PC-9 (cell line): ENCODE measurements around the gene SLC24A1. TPM values are rescaled to one million over a fixed set of nuclear protein-coding genes. Genes with fewer than 3 reads are reported as not detected.

Experiments used
- BruUV-seq: library from RNA; stranded (reverse); fragments of 400-500 nt; replicated peaks from 2 replicates; lab custom pipeline; 2021; lab: Mats Ljungman, UMichigan
- CTCF ChIA-PET: fragments of 300-600 bp; sonication (Branson Sonifier 250); formaldehyde crosslinking; loops from one replicate; lab custom pipeline; 2022; ENCODE audit warnings: antibody characterized with exemption; lab: Charles Lee
- POLR2A ChIA-PET: fragments of 300-600 bp; sonication (Branson Sonifier 250); formaldehyde crosslinking; loops from one replicate; lab custom pipeline; 2022; ENCODE audit warnings: antibody characterized with exemption; ENCODE audit not compliant: unreplicated experiment; lab: Charles Lee
- DNase-seq, 2 experiments: peaks; one replicate each; pipeline versions ENCODE4 v3.0.0 to v3.0.0-alpha.2; 2015 to 2022; ENCODE audit warnings: mixed read lengths in 1 of 2
- H2AFZ ChIP-seq: fragments of 200-600 bp; sonication (generic); 2 replicates; pipeline ENCODE4 v1.8.1; 2017; ENCODE audit warnings: antibody characterized with exemption
- H3F3A ChIP-seq: fragments of 200-600 bp; sonication (generic); 2 replicates; pipeline ENCODE4 v1.8.1; 2017; ENCODE audit warnings: antibody characterized with exemption, mild to moderate bottlenecking, low read depth; ENCODE audit not compliant: insufficient read depth
- H3K27ac ChIP-seq: fragments of 200-600 bp; sonication (generic); 2 replicates; pipeline ENCODE4 v1.6.1; 2016; ENCODE audit warnings: mixed run types
- H3K27me3 ChIP-seq: fragments of 200-600 bp; sonication (generic); 2 replicates; pipeline ENCODE4 v1.6.1; 2016; ENCODE audit warnings: low read depth, mixed run types; ENCODE audit not compliant: insufficient read depth
- H3K36me3 ChIP-seq: fragments of 200-600 bp; sonication (generic); 2 replicates; pipeline ENCODE4 v1.6.1; 2016; ENCODE audit warnings: low read depth, mixed run types
- H3K4me1 ChIP-seq: fragments of 200-600 bp; sonication (generic); replicated peaks from 2 replicates; pipeline ENCODE4 v1.6.1; 2016; ENCODE audit warnings: mixed run types; ENCODE audit not compliant: insufficient read depth
- H3K4me2 ChIP-seq: fragments of 200-600 bp; sonication (generic); 2 replicates; pipeline ENCODE4 v1.6.1; 2017; ENCODE audit warnings: mixed run types
- H3K4me3 ChIP-seq: fragments of 200-600 bp; sonication (generic); 2 replicates; pipeline ENCODE4 v1.6.1; 2016; ENCODE audit warnings: mixed run types
- H3K79me2 ChIP-seq: fragments of 200-600 bp; sonication (generic); 2 replicates; pipeline ENCODE4 v1.6.1; 2017; ENCODE audit warnings: low read depth, mixed run types
- H3K9me2 ChIP-seq: fragments of 200-600 bp; sonication (generic); 2 replicates; pipeline ENCODE4 v1.8.1; 2017; ENCODE audit warnings: mild to moderate bottlenecking; ENCODE audit not compliant: insufficient read depth
- H3K9me3 ChIP-seq: fragments of 200-600 bp; sonication (generic); 2 replicates; pipeline ENCODE4 v1.8.1; 2016; ENCODE audit warnings: low read depth; ENCODE audit not compliant: insufficient read depth
- H4K20me1 ChIP-seq: fragments of 200-600 bp; sonication (generic); 2 replicates; pipeline ENCODE4 v1.8.1; 2017; ENCODE audit not compliant: insufficient read depth
- EZH2 ChIP-seq: fragments of 200-600 bp; sonication (generic); IDR thresholded peaks from 2 replicates; pipeline ENCODE4 v1.8.0; 2017; ENCODE audit warnings: antibody characterized with exemption, low read depth
- intact Hi-C: fragments of 100-400 bp; cut with micrococcal nuclease; formaldehyde crosslinking; loops from one replicate; pipeline ENCODE4 v1.10.0; 2022; ENCODE audit not compliant: unreplicated experiment
- total RNA-seq: library from RNA; stranded (reverse); gene quantifications from 2 replicates; pipeline ENCODE4 v1.2.3, GENCODE V29; 2021
- TF ChIP-seq, protein P1 (sequence below): fragments of 200-600 bp; sonication (generic); conservative IDR thresholded peaks from 2 replicates; pipeline ENCODE4 v1.6.1; 2017; ENCODE audit warnings: mixed run types, antibody characterized with exemption, mild to moderate bottlenecking, moderate library complexity

The SLC24A1 gene
- total RNA-seq, 1 experiment from 2014 or later: 22.5 TPM

DNA sequence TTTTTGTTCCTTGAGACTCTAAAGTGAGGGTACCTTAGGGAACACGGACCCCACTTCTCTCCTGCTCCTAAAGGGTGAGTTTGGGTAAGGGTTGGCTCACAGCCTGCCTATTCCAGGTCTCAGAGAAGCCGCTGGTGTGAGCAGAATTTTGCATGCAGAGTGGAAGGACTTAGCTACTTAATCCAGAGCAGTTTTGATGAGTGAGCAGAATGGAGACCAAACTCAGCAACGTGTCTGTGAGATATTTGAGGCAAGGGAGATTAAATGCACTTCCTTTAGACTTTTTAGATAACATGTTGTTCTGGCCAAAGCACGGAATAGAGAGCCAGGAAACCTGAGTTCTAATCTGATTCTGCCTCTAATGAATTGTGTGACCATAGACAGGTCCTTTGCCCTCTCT, 5.1 kb downstream of the SLC24A1 start:
- H3K27ac ChIP-seq: no peak overlapping the region
- H3K27me3 ChIP-seq: no peaks in the 10 kb centered on the region
- H3K4me1 ChIP-seq: no peaks in the 10 kb centered on the region
- H3K36me3 ChIP-seq: no peaks in the 10 kb centered on the region
- H3K9me3 ChIP-seq: no peaks in the 10 kb centered on the region
- H3K79me2 ChIP-seq: no peaks in the 10 kb centered on the region
- no peaks in the 10 kb centered on the region for H4K20me1 ChIP-seq
- no TSS peak for BruUV-seq
- H3K4me2 ChIP-seq: no peak overlapping the region
- TF ChIP-seq, protein P1, sequence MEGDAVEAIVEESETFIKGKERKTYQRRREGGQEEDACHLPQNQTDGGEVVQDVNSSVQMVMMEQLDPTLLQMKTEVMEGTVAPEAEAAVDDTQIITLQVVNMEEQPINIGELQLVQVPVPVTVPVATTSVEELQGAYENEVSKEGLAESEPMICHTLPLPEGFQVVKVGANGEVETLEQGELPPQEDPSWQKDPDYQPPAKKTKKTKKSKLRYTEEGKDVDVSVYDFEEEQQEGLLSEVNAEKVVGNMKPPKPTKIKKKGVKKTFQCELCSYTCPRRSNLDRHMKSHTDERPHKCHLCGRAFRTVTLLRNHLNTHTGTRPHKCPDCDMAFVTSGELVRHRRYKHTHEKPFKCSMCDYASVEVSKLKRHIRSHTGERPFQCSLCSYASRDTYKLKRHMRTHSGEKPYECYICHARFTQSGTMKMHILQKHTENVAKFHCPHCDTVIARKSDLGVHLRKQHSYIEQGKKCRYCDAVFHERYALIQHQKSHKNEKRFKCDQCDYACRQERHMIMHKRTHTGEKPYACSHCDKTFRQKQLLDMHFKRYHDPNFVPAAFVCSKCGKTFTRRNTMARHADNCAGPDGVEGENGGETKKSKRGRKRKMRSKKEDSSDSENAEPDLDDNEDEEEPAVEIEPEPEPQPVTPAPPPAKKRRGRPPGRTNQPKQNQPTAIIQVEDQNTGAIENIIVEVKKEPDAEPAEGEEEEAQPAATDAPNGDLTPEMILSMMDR: no peak
- no peak for TF ChIP-seq EZH2
- POLR2A ChIA-PET: no interaction called here
- H3K9me2 ChIP-seq: no peaks in the 10 kb centered on the region
- no peak overlapping the region for H3K4me3 ChIP-seq
- no peak overlapping the region for H2AFZ ChIP-seq
- intact Hi-C loops: no loop called here
- DNase-seq: no peak
- no peaks in the 10 kb centered on the region for H3F3A ChIP-seq
- CTCF ChIA-PET: no interaction called here

DNA sequence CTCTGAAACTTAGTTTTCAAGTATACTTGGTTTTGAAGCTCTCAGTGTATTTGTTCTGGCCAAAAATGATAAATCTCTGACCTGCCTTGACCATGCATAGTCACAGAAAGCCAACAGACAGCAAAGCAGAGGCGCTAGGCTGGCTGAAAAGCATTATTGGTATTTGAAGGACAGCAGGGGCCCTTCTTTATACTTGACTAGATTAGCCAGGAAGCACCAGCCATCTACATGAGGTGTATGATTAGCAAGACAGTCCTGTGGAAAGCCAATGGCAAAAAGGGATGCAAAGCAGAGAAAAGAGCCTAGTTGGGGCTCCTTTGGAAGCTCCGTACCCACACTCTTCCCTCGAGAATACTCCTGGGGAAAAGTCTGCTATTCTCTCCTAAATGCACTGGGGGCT, 7.8 kb downstream of the SLC24A1 start:
- 0 out of 2 replicates have a peak, but pooled peaks cover 6% of the 10 kb centered on the region for H3K4me1 ChIP-seq
- POLR2A ChIA-PET: interaction anchor here (0.6 kb wide), 1 partner anchor 797 kb away, joined by 3 read pairs; no protein-coding TSS in a partner anchor

DNA sequence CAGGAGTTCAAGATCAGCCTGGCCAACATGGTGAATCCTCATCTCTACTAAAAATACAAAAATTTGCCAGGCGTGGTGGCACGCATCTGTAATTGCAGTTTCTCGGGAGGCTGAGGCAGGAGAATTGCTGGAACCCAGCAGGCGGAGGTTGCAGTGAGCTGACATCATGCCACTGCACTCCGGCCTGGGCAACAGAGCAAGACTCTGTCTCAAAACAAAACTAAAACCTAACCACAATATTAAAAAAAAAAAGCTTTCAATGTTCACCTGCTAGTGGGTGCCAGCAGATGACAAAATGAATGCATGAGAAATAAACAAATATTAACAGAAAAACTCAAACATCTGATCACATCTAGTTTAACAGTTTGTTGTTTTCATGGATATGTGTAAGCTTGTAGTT, 9.0 kb downstream of the SLC24A1 start:
- Histone ChIP-seq H3K9me2 (no peaks in the 10 kb centered on the region), H2AFZ (no peak overlapping the region), H3K27ac (no peak overlapping the region), H3K27me3 (no peaks in the 10 kb centered on the region), H3K79me2 (no peaks in the 10 kb centered on the region), H3K4me1 (0 out of 2 replicates have a peak, but pooled peaks cover 6% of the 10 kb centered on the region), H3K36me3 (no peaks in the 10 kb centered on the region), H3K4me2 (no peak overlapping the region), H4K20me1 (no peaks in the 10 kb centered on the region), H3K9me3 (no peaks in the 10 kb centered on the region), H3K4me3 (no peak overlapping the region), H3F3A (no peaks in the 10 kb centered on the region)
- ChIA-PET POLR2A (no interaction called here), CTCF (no interaction called here)
- no peak for DNase-seq
- no TSS peak for BruUV-seq
- intact Hi-C loops: loop anchor here (10.0 kb wide), 1 partner anchor 334 kb away; no protein-coding TSS in a partner anchor
- no peak for TF ChIP-seq EZH2
- TF ChIP-seq, protein P1: no peak

More for the DNA sequence above, 7.8 kb downstream of the SLC24A1 start:
- intact Hi-C loops: no loop called here
- Histone ChIP-seq H3K36me3 (no peaks in the 10 kb centered on the region), H3K27me3 (no peaks in the 10 kb centered on the region), H2AFZ (no peak overlapping the region), H3F3A (no peaks in the 10 kb centered on the region), H3K9me3 (no peaks in the 10 kb centered on the region), H3K79me2 (no peaks in the 10 kb centered on the region), H3K9me2 (no peaks in the 10 kb centered on the region), H3K4me2 (no peak overlapping the region), H3K4me3 (no peak overlapping the region), H4K20me1 (no peaks in the 10 kb centered on the region), H3K27ac (no peak overlapping the region)
- no TSS peak for BruUV-seq
- no peak for DNase-seq
- TF ChIP-seq, protein P1: no peak
- TF ChIP-seq EZH2: no peak
- CTCF ChIA-PET: interaction anchor here (0.6 kb wide), 1 partner anchor 364 kb away, joined by 3 read pairs; no protein-coding TSS in a partner anchor
